Loucy (cell line): ENCODE data around the gene VWA5A.
A peak's percentile ranks its signal among the peaks of the same experiment; 100 is the strongest.

Experiments
- EZH2phosphoT487 ChIP-seq: fragments of 200-600 bp; IDR thresholded peaks from 2 replicates; pipeline ENCODE4 v1.6.1; 2018; ENCODE audit warnings: antibody characterized with exemption, mild to moderate bottlenecking, moderate library complexity, borderline replicate concordance
- TF ChIP-seq, protein P1 (sequence below): fragments of 200-600 bp; sonication (generic); conservative IDR thresholded peaks from 2 replicates; pipeline ENCODE4 v1.5.1; 2014; ENCODE audit warnings: mild to moderate bottlenecking, antibody characterized with exemption, low read length

DNA sequence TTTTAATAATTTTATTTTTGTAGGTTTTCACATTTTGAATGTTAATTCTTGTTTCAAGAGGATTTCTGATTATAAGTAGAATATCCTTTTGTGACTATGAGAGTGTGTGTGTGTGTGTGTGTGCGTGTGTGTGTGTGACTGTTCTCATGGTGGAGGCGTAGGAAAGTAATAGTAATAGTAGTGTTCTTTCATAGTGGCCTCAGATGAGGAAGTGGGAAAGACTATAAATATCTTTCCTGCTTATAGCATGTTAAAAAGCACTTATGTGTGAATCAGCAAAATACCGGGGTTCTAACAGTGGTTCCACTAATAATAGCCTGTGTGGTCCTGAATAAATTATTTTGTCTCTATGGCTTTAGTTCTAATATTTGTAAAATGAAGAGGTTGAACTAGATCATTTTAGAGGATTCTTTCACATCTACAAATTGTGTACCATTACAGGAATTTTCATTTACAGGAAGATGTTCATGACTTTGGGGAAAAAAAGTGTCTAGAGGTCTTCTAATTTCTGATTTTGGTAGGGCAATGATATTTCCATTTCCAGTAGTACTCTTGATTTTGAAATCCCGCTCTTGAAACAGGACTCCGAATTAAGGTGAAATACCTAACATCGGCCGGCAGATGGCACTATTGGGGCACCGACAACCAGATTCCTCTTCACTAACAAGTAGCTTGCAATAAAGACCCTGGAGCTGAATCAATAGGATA lies 44.2 kb upstream of the VWA5A start:
- TF ChIP-seq, protein P1, sequence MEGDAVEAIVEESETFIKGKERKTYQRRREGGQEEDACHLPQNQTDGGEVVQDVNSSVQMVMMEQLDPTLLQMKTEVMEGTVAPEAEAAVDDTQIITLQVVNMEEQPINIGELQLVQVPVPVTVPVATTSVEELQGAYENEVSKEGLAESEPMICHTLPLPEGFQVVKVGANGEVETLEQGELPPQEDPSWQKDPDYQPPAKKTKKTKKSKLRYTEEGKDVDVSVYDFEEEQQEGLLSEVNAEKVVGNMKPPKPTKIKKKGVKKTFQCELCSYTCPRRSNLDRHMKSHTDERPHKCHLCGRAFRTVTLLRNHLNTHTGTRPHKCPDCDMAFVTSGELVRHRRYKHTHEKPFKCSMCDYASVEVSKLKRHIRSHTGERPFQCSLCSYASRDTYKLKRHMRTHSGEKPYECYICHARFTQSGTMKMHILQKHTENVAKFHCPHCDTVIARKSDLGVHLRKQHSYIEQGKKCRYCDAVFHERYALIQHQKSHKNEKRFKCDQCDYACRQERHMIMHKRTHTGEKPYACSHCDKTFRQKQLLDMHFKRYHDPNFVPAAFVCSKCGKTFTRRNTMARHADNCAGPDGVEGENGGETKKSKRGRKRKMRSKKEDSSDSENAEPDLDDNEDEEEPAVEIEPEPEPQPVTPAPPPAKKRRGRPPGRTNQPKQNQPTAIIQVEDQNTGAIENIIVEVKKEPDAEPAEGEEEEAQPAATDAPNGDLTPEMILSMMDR: peak; percentile 86
- TF ChIP-seq EZH2phosphoT487: no peak
